ENCODE data around the gene RASAL2.
A peak's percentile ranks its signal among the peaks of the same experiment; 100 is the strongest.
"Not testable (repeated sequence)": the region's sequence is repeated elsewhere in the genome, so short reads cannot be mapped to it uniquely, and the experiment has no call there.

RASAL2 gene

DNA sequence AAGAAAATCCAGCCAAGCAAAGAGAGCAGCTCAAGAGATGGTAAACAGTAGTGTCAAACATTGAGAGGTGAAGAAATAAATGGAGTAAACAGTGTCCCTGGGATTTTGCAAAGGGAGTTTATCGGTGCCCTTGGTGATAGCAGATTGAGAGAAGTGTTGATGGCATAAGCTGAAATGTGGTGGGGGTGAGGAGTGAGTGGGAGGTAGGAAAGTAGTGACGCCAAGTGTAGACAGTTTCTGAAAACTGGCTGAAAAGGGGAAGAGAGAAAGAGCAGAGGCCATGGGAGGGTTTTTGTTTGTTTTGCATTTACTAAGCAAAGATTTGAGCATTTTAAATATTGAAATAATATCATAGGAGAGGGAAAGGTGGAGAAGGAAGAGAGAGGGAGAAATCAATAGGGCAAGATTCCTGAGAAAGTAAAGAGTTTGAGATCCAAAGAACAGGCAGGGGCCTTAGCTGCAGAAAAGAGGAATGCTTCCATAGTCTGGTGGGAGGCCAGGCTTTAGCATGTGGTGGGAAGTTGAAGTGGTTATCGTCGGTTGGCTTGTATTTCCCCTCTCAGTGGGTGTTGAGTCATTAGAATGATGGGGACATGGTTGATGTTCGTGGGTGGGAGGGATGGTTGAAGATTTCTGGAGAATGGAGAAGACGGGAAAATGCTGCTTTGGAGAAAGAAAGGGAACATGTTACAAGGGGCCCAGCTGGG is 26.8 kb upstream of the RASAL2 start:
- H3K4me3 ChIP-seq (ENCODE audit: low read depth, low read length), result no peak overlapping the region

DNA sequence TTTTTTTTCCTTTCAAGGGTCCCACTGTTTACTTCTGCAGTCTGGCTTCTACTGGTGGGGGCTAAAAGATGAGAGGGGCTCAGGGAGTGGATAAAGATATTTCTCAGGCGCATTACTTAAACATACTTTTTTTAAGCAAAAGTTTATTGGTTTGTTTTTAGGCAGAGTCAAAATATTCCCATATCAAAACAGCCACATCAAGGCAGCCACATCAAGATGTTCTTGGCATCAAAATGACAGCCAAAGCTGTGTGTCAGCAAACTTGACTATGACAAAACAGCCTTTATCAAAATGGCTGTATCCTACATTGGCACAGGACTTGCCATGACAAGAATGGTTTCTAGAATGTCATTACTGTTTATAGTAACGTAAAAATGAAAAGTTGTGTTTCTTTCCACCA is 22.1 kb upstream of the RASAL2 start:
- H3K4me3 ChIP-seq (ENCODE audit: low read depth, low read length), result no peak overlapping the region

DNA sequence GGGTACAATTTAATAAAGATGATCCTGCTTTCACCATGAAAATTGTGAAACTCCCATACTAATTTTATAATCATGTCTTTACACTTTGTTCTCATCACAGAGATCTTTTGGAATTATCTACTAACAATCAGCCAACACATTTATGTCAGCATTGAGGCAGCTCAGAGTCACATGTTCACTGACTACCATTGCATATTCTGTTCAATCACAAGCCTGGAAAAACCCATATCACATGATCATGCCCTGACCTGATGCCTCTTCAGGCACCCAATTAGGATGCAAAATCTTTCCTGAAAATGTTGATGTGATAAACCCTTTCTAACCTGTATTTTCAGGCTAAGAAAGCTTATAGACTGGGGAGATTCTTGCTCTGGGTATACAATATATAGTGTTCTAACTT is 21.6 kb upstream of the RASAL2 start:
- H3K4me3 ChIP-seq (ENCODE audit: low read depth, low read length), result no peak overlapping the region

DNA sequence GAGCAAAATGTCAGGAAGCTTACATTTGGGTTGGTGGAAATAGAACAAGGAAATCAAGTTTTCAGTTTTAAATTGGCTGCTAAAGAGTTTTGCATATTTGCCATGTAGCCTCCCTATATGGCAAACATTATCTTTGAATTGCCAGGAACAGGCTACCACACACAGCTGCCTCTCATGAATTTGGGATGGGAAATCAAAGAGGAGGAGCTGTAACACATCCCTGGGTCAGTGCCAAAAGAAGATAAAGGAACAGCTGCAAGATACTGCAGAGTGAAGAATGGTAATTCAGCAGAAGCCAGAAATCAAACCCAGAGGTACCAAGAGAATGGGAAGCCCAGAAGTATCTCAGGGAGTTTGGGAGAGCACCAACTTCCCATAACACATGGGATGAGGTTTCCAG is 18.6 kb upstream of the RASAL2 start:
- H3K4me3 ChIP-seq (ENCODE audit: low read depth, low read length), result no peak overlapping the region

DNA sequence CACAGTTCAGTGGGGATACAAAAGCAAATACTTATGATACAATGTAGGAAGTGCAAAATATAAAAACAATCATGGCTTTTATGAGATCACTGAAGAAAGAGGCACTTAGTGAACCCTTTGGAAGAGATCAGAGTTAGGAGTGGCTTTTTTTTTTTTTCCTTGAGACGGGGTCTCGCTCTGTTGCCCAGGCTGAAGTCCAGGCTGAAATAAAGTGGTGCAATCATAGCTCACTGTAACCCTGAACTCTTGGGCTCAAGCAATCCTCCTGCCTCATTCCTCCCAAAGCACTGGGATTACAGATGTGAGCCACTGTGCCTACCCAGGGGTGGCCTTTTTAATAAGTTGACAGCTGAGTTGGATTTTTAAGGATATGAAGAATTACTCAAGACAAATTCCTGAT is 17.3 kb upstream of the RASAL2 start:
- no peak overlapping the region for H3K4me3 ChIP-seq (ENCODE audit: low read depth, low read length)

DNA sequence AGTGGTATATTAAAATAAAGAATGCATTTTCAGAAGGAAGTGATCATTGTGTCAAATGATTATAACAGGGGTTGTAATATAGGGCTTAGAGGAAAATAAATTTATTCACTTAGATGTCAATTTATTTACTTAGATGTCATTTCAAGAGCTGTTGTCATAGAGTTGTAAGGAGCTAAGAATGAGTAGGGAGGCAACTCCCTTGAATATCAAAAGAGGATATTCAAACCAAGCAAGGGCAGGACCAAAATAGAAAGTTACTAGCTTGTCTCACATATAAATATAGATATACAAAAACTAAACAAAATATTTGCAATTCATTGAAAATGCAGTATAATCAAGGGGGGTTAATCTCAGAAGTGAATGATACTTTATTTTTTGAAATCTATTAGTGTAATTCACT is 16.0 kb upstream of the RASAL2 start:
- H3K4me3 ChIP-seq (ENCODE audit: low read depth, low read length), result no peak overlapping the region

DNA sequence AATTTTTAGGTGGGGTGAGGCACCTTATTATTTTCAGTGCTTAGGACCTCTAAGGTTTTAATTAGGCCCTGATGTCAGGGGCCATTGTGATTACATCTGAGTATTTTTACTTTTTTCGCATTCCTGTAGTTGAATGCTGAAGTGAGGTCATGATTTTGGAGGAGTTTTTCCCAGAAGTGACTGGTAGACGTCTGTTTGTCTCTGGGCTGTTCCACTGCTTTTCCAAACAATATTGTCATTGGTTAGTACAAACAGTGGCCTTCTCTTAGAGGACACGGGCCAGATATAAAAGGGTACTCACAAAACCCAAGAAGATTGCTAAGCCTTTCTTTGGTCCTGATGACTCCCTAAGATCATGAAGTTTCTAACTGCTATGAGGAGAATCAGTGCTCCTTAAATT is 7.6 kb upstream of the RASAL2 start:
- H3K4me3 ChIP-seq (ENCODE audit: low read depth, low read length), result no peak overlapping the region

DNA sequence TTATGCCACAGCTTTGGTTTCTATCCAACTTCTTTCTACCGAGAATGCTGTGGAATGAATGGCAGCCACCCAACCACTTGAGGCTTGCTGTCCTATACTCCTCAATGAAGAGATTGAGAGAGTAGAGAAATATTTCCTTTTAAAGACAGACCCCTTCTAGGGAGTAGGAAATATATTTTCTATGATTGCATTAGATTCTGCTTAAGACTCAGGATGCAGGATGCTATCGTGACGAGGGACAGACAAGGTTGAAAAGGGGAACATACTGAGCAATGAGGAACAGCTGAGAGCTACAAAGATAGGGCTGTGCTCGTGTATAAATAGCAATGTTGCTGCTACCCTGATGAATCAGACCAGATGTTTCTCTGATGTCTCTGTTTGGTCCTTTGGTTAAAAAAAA is 7.1 kb upstream of the RASAL2 start:
- no peak overlapping the region for H3K4me3 ChIP-seq (ENCODE audit: low read depth, low read length)

DNA sequence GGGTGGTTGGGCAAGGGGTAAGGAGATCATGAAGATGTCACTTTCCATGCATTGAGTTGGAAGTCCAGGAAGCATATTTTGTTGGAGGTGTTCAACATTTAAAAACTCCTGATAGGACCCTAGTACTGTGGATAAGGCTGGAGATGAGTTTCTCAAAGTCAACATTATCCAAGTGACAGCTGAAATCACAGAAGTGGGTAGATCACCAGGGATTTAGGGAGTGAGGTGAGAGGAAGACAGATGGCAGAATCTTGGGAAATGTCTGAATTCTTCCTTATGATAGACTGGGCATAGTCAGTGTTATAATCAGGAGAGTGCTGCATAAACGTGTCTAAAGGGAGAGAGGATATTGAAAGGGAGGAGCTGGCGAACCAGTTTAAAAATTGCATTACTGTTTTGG is 5.3 kb upstream of the RASAL2 start:
- H3K4me3 ChIP-seq (ENCODE audit: low read depth, low read length), result no peak overlapping the region

DNA sequence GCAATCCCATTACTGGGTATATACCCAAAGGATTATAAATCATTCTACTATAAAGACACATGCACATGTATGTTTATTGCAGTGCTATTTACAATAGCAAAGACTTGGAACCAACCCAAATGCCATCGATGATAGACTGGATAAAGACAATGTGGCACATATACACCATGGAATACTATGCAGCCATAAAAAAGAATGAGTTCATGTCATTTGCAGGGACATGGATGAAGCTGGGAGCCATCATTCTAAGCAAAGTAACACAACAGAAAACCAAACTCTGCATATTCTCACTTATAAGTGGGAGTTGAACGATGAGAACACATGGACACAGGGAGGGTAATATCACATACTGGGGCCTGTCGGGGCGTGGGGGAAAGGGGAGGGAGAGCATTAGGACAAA is 2.5 kb upstream of the RASAL2 start:
- H3K4me3 ChIP-seq (ENCODE audit: low read depth, low read length), result not testable (repeated sequence)

DNA sequence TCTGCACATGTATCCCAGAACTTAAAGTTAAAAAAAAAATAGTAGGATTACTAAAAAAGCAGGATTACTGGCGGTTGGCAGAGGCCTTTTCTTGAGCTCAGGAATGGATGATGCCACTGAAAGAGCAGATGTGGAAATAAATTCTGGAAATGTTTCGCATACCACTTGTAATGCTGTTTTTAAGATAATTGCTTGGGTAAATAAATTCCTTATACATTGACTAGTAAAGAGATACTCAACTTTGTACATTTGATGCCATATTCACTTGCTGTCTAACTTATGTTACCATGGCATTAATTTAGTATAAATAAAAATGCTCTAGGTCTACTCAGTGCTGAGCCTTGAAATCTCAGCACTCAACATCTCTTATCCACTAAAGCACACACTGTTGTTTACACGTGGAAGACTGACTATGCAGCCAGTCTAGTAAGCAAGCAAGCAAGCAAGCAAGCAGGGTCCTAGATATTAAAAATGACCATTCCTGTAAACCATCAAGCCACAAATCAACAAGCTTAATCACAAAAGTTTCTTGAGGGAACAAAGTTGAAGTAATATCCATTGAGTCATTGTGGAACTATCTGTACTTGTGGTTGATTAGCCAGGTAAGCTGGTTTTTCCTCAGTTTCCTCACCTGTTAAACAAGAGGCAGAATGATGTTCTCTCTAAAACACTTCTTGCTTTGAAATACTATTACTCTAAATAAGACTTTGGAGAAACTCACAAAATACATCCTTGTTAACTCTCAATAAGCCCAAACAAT is 1.7 kb upstream of the RASAL2 start:
- H3K4me3 ChIP-seq (ENCODE audit: low read depth, low read length), result no peak overlapping the region

DNA sequence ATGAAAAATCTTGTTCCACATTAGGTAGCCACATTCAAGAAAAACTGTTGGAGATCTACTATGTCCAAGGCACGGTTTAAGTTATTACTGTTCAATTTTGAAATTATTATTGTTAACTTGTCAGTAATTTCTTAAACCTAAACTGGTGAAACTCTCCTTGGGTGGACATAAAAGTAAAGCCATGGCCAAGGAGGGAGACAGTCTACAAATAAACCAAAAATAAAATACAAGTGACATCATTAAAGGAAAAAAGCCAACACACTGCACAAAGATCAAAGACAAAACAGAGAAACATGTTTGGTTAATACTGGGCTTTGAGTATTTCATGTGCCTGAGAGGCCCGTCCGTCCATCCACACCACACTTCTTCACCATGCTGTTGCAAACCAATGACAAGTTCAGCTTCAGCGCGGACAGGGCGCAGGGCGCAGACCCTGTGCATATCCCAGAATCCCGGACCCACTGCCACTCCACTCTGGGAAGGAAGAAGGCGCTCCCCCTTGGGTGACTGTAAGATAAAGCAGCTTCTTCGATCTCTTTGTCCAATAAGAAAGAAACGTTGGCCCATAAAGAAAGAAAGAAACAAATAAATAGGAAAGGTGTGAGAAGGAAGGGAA is 918 bp upstream of the RASAL2 start:
- peak overlapping the region; percentile 88 for H3K4me3 ChIP-seq (ENCODE audit: low read depth, low read length)

DNA sequence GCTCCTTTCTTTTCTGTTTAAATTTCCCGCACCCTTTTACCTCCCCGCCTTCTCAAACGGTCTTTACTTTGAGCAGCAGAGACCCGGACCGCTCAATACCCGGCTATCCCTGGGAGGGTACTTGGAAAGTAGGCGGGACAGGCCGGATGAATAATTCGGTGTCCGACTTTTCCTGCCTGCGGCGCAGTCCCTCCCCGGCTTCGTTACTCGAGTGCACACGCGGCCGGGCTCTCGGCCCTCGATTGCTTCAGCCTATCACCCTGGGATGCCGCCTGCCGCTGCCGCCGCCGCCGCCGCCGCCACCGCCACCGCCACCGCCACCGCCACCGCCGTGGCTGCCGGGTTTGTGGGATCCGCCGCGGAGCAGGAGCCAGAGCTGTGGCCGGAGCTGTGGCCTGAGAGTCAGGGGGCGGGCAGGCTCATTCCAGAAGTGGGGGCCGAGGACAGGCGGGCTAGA is 382 bp upstream of the RASAL2 start:
- peak overlapping the region; percentile 88 for H3K4me3 ChIP-seq (ENCODE audit: low read depth, low read length)

DNA sequence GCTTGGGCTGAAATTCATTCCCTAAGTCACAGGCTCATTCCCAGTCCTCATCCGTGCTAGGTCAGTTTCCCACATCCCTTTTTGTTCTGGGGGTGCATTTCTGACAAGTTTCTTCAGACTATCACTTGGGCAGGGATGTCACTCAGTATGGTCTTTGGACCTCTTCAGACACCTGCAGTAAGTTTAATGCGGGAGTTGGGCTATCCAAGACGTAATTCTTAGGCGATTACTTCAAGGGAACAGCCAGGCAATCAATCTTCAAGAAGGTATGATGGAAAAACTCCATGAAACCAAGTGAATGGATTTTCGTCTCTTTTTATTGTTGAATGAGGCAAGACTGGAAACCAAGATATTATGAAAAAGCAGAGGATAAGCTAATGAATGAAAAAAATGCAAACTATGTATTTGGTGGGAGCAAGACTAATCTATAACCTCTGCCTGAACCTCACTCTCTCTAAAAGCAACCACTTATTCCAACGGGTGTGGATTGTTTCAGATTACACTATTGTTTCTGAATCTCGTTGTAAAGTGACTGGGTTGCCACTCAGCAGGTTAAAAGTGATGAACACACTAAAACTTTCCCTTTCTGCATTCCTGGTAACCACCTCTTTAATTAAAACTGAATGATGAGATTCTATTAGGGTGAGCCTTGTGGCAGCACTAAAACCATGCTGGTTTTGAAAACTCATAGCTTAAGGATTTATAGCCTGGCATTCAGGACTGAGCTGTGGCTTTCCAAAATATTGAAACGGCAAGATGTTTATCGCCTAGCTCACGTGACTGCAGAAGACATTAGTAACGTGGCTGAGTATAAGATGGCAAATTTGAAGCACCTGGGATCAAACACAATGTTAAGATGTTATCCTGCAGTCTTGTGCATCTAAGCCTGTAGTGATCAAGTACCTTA is 1.1 kb downstream of the RASAL2 start:
- peak overlapping the region; percentile 88 for H3K4me3 ChIP-seq (ENCODE audit: low read depth, low read length)

DNA sequence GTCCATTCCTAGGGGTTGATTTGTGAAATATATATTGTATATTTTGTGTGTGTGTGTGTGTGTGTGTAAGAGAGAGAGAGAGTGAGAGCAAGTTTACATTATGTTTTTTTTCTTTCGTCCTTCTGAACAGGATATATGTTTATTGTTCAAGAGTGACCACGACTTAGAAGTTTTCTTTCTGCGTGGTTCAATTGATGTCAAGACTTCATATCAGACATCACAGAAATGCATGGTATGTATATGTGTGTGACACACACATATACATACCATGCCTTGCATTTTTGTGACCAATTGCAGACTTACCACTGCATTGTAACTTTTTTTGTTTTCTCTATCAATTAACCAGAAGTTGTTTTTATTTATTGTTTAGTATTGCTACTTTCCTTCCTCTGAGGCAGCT is 2.5 kb downstream of the RASAL2 start:
- H3K4me3 ChIP-seq (ENCODE audit: low read depth, low read length), result no peak overlapping the region

DNA sequence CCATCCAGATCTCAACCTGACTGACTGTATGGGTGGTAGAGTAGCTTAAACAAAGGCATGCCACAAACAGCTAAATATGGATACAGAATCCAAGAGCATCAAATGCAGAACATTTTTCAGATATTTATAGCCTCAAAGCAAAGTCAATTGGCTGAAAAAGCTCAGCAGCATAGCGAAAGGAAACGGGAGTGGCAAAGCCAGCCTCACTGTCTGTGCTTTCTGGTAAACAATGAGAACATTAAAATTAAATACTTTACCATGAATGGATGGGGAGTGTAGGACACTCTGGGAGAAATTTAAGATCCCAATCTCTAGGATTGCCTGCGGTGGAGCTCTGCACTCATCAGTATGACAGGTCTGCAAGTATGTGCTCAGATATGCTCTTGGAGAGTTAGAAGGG is 4.4 kb downstream of the RASAL2 start:
- no peak overlapping the region for H3K4me3 ChIP-seq (ENCODE audit: low read depth, low read length)

DNA sequence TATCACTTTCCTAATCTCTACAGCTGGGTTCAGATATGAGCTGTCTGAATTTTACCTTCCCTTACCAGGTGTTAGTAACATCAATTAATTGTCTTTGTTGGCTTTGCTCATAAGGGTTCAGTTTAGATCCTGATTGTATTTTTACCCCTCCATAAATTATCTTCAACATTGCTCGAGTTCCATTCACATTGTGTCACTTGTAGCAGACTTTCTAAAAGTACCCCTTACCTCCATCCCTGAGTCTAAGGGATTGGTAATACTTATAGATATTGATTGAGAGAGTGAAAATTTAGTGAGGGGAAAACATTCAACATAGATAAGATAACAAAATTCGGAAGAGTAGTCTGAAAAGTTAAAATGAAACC is 7.3 kb downstream of the RASAL2 start:
- no peak overlapping the region for H3K4me3 ChIP-seq (ENCODE audit: low read depth, low read length)

DNA sequence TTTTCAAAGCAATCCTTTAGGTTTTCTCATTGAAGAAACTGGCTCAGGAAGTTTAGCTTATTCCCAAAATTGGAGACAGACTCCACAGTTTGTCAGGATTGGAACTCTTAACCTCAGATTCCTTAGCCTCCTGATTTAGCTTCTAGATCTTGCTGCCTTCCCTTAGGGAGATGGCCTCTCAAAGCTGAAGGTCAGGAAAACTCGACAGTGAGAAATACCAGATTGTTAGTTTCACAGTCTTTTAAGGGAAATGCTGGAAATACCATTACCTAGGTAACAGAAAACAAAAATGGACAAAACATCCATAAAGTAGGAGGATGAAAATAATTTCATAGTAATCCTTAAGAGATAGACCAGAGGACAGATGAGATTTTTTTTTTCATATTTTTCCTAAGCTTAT is 7.8 kb downstream of the RASAL2 start:
- no peak overlapping the region for H3K4me3 ChIP-seq (ENCODE audit: low read depth, low read length)

DNA sequence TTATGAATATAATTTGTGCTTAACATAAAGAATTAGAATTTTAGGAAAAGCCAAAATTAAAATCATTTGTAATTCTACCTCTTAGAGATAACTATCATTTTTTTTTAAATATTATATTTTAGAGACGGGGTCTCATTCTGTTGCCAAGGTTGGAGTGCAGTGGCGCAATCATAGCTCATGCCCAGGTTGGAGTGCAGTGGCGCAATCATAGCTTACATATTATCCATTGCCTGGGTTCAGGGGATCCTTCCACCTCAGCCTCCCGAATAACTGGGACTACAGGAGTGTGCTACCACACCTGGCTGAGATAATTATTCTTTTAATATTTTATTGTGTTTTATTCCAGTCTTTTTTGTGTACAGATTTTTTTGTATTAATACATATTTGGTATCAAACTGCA is 8.3 kb downstream of the RASAL2 start:
- H3K4me3 ChIP-seq (ENCODE audit: low read depth, low read length), result no peak overlapping the region

DNA sequence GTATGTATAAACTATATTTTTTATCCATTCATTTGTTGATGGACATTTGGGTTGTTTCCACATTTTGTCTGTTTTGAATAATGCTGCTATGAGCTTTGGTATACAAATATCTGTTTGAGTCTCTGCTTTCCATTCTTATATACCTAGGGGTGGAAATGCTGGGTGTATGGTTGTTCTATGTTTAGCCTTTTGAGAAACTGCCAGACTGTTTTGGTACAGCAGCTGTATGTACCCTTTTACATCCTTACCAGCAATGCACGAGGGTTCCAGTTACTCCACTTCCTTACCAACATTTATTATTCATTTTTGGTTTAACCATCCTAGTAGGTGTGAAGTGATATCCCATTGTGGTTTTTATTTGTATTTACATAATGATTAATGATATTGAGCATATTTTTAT is 13.9 kb downstream of the RASAL2 start:
- H3K4me3 ChIP-seq (ENCODE audit: low read depth, low read length), result no peak overlapping the region
